ENCODE results near the gene SPHK1.

DNA sequence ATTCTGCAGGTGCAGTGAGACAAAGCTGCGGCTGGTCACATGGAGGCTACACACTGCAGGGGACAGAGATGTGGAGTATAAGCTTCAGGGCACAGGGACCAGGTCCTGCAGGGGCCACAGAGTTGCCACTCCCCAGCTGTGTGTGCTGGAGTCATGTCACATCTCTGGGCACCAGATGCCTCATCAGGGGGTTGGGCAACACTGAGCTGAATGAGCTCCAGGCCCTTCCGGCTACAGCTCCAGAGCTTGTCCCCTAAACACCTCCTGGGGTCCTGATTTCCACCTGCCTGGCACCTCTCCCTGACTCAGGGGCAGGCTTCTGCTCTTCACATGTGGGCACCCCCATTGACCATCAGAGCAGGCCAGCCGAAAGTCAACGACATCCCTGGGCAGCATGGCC is 32.5 kb downstream of the SPHK1 start:
- TF ChIP-seq POLR2A (IDR thresholded peaks at IDR 0.05; ENCODE audit: low read depth, low read length) (no peak), POLR2AphosphoS5 (IDR thresholded peaks at IDR 0.05; ENCODE audit: low read depth, low read length) (no peak), TAF1 (IDR thresholded peaks at IDR 0.05; ENCODE audit: low read depth, low read length) (no peak), PAX5 (IDR thresholded peaks at IDR 0.05; ENCODE audit: insufficient read depth, low read length, severe bottlenecking) (no peak)
